ENCODE results near the gene TP53I13.

- peak; percentile 38 to 73 (median 64) for TF ChIP-seq CTCF (IDR thresholded peaks at IDR 0.05)
- TF ChIP-seq POLR2A (IDR thresholded peaks at IDR 0.05), result no peak
Measured at GRCh38 chr17:29617481-29618271, 49.2 kb downstream of the TP53I13 start.
